Transverse colon (tissue), 4 donors: Measurements from ENCODE around the gene MYD88. TPM values are rescaled to one million over a fixed set of nuclear protein-coding genes. Genes with fewer than 3 reads are reported as not detected.

Source experiments
- DNase-seq: peaks from one replicate; pipeline ENCODE4 v3.0.0-alpha.2; 2019
- H3K27ac ChIP-seq, 4 donors: fragments of 200-600 bp; sonication (generic); 2 replicates each; pipeline ENCODE4 v1.5.1; 2016 to 2018; ENCODE audit warnings: inconsistent platforms in 4 of 4
- H3K27me3 ChIP-seq: fragments of 200-600 bp; sonication (generic); 2 replicates; pipeline ENCODE4 v1.5.1; 2017; ENCODE audit warnings: inconsistent platforms
- H3K36me3 ChIP-seq, 4 donors: fragments of 200-600 bp; sonication (generic); 2 replicates each; pipeline ENCODE4 v1.5.1; 2017 to 2019; ENCODE audit warnings: inconsistent platforms in 4 of 4
- H3K4me1 ChIP-seq, 4 donors: fragments of 200-600 bp; sonication (generic); 2 replicates each; pipeline ENCODE4 v1.5.1; 2017 to 2020; ENCODE audit warnings: inconsistent platforms in 4 of 4
- H3K4me3 ChIP-seq, 4 donors: fragments of 200-600 bp; sonication (generic); 1 replicate in 1 of 4; 2 replicates in 3 of 4; pipeline versions ENCODE4 v1.5.1 to v1.6.1; 2017 to 2019; ENCODE audit warnings: inconsistent platforms in 4 of 4
- H3K9me3 ChIP-seq, 2 donors: fragments of 200-600 bp; sonication (generic); 2 replicates each; pipeline ENCODE4 v1.5.1; 2017 to 2019; ENCODE audit warnings: inconsistent platforms in 2 of 2
- EP300 ChIP-seq: sonication (generic); formaldehyde crosslinking; IDR thresholded peaks from one replicate; pipeline ENCODE4 v1.6.1; 2017; ENCODE audit warnings: antibody characterized with exemption, low read depth
- POLR2A ChIP-seq: fragments of 450-650 bp; IDR thresholded peaks from one replicate; pipeline ENCODE4 v1.6.1; 2016; ENCODE audit warnings: antibody characterized with exemption, mild to moderate bottlenecking, moderate library complexity
- POLR2AphosphoS5 ChIP-seq, 3 donors: sonication (generic); formaldehyde crosslinking; IDR thresholded peaks; one replicate each; pipeline ENCODE4 v1.6.1; 2016; ENCODE audit warnings: antibody characterized with exemption in 3 of 3
- WGBS, 2 donors: methylation state at CpG; one replicate each; pipeline ENCODE4 v1.1.5; 2018; ENCODE audit warnings: low coverage in 1 of 2; 5-methylcytosine and 5-hydroxymethylcytosine counted together
- in situ Hi-C, 4 donors: fragments of 200-750 bp; cut with MboI; loops; one replicate each; pipeline versions ENCODE4 v1.15.0 to v1.15.1; 2017; ENCODE audit warnings: low sequenced_read_pairs in 3 of 4, low pct_ligation_motif_present in 1 of 4, low pct_unique_long_range_greater_than_20kb in 1 of 4
- intact Hi-C: fragments of 100-400 bp; cut with DNase I; formaldehyde crosslinking; loops from one replicate; pipeline ENCODE4 v1.15.1; 2023; ENCODE audit warnings: low total_unique reads
- total RNA-seq, 4 donors: library from RNA; depleted of rRNA; stranded (reverse); fragments of >200 nt; gene quantifications; one replicate each; pipeline ENCODE4 v1.1.0, GENCODE V29; 2016
- TF ChIP-seq, protein P1 (sequence below), 5 experiments: fragments of 200-600 bp in 3 of 5; fragments of 450-650 bp in 2 of 5; sonication (generic) in 3 of 5; IDR thresholded peaks; 1 replicate in 2 of 5; 2 replicates in 3 of 5; pipeline ENCODE4 v1.5.1; 2016 to 2017; ENCODE audit warnings: antibody characterized with exemption in 5 of 5, inconsistent platforms in 3 of 5, mild to moderate bottlenecking in 2 of 5, moderate library complexity in 1 of 5

MYD88 gene
- total RNA-seq = 10 to 100 TPM; 49.0 to 82.2 (median 76.5) TPM

DNA sequence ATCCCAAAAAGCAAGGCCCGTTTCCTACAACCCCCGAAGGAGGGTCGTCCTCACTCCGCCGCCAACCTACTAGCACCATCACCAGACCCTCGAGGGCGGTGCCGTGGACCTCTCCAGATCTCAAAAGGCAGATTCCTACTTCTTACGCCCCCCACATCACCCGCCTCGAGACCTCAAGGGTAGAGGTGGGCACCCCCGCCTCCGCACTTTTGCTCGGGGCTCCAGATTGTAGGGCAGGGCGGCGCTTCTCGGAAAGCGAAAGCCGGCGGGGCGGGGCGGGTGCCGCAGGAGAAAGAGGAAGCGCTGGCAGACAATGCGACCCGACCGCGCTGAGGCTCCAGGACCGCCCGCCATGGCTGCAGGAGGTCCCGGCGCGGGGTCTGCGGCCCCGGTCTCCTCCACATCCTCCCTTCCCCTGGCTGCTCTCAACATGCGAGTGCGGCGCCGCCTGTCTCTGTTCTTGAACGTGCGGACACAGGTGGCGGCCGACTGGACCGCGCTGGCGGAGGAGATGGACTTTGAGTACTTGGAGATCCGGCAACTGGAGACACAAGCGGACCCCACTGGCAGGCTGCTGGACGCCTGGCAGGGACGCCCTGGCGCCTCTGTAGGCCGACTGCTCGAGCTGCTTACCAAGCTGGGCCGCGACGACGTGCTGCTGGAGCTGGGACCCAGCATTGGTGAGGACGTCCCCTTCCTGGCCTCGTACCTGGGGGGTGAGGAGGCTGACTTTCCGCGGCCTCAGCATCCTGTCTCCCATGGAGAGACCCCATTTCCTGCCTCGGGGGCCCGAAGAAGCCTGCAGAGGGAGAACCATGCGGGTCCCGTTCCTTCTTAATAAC, at the start of gene MYD88:
Gene MYD88, plus strand, starts transcription at position 313 of the 842 bp plus-strand sequence. Its CDS starts 40 bp downstream, at position 353.
- TF ChIP-seq, protein P1, sequence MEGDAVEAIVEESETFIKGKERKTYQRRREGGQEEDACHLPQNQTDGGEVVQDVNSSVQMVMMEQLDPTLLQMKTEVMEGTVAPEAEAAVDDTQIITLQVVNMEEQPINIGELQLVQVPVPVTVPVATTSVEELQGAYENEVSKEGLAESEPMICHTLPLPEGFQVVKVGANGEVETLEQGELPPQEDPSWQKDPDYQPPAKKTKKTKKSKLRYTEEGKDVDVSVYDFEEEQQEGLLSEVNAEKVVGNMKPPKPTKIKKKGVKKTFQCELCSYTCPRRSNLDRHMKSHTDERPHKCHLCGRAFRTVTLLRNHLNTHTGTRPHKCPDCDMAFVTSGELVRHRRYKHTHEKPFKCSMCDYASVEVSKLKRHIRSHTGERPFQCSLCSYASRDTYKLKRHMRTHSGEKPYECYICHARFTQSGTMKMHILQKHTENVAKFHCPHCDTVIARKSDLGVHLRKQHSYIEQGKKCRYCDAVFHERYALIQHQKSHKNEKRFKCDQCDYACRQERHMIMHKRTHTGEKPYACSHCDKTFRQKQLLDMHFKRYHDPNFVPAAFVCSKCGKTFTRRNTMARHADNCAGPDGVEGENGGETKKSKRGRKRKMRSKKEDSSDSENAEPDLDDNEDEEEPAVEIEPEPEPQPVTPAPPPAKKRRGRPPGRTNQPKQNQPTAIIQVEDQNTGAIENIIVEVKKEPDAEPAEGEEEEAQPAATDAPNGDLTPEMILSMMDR (IDR thresholded peaks at IDR 0.05) = no peak
- TF ChIP-seq POLR2A = peak; percentile 91
- TF ChIP-seq POLR2AphosphoS5 (IDR thresholded peaks at IDR 0.05) = peak; percentile 79 to 88 (median 86)
- no peak for TF ChIP-seq EP300
- H3K4me3 ChIP-seq = peak within 1 kb of the TSS; percentile 58 to 97 (median 72)
- DNase-seq = peak; percentile 92
- in situ Hi-C loops (loop anchor here in 2 of 4 donors (25.0 kb wide), 2 partner anchors 324 to 349 kb away; partner anchors contain the start of genes ACVR2B (in 1 of the 2) and EXOG (in 1 of the 2)), intact Hi-C loops (no loop called here)
- H3K9me3 ChIP-seq = no peaks in the 10 kb centered on the region
- peak within 1 kb of the TSS; percentile 91 to 97 (median 95) for H3K27ac ChIP-seq
- no peaks in the 10 kb centered on the region for H3K27me3 ChIP-seq
- peaks cover 0 to 9% (median 3%) of the 10 kb centered on the region in 4 donors for H3K36me3 ChIP-seq
- H3K4me1 ChIP-seq = peaks cover 33 to 49% (median 44%) of the 10 kb centered on the region in 4 donors
- WGBS, 2 donors = 0 to 1% methylated on average over 5 to 61 of the region's 65 CpGs

- H3K36me3 ChIP-seq = no peaks in the 10 kb centered on the region
- intact Hi-C loops = no loop called here
- no peaks in the 10 kb centered on the region for H3K4me1 ChIP-seq
- no peak overlapping the region for H3K27ac ChIP-seq
- TF ChIP-seq POLR2AphosphoS5 (IDR thresholded peaks at IDR 0.05) (no peak), POLR2A (no peak), EP300 (no peak)
- TF ChIP-seq, protein P1 (IDR thresholded peaks at IDR 0.05) = no peak
- WGBS, 2 donors = 75% methylated on average over 2 of the region's 2 CpGs; no CpG with 5 or more reads in 1 of the 2 donors
- no peak for DNase-seq
- no peak overlapping the region for H3K4me3 ChIP-seq
- no peaks in the 10 kb centered on the region for H3K27me3 ChIP-seq
- in situ Hi-C loops = no loop called here
- no peaks in the 10 kb centered on the region for H3K9me3 ChIP-seq
Measured at GRCh38 chr3:38089163-38089562, 49.3 kb upstream of the MYD88 start.

DNA sequence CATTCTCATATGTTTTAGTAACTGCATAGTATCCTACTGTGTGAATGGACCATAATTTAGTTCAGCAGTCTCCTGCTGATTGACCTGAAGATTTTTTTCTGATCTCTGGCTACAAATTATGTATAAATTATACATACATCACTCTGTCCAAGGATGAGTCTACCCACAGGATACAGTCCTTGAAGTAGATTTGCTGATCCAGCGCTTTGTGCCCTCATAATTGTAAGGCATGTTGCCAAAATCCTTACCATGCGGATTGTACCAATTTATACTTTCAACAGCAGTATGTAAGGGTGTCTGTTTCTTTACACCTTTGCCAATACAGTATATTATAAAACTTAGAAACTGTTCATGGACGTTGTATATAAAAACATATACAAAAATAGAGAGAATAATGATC, 48.0 kb upstream of the MYD88 start:
- Histone ChIP-seq H3K27ac (no peak overlapping the region), H3K9me3 (no peaks in the 10 kb centered on the region), H3K4me3 (no peak overlapping the region), H3K36me3 (no peaks in the 10 kb centered on the region), H3K4me1 (no peaks in the 10 kb centered on the region), H3K27me3 (no peaks in the 10 kb centered on the region)
- intact Hi-C loops (no loop called here), in situ Hi-C loops (no loop called here)
- no peak for DNase-seq
- WGBS, 2 donors = 72 to 73% methylated on average over 3 of the region's 3 CpGs
- TF ChIP-seq, protein P1 (IDR thresholded peaks at IDR 0.05) = no peak
- TF ChIP-seq EP300 = no peak
- TF ChIP-seq POLR2AphosphoS5 (IDR thresholded peaks at IDR 0.05) = no peak
- no peak for TF ChIP-seq POLR2A

DNA sequence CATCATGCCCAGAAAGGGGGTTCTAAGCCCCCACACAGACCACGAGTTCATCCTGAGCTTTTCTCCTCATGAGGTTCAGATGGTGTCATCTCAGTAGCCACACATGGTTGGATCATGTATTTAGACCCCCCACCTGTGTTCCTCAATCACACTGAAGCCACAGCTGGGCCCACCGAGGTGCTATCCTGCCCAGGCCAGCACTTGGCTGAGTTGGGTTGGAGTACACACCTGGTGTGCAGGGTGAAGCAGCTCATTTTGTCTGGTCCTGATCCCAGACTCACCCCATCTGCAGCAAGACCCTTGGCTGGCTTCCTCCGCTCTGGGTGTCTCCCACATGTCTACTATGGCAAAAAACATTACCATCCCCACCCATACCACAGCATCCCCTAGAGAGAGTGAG, 43.5 kb upstream of the MYD88 start:
- Histone ChIP-seq H3K27me3 (no peaks in the 10 kb centered on the region), H3K27ac (no peak overlapping the region), H3K36me3 (no peaks in the 10 kb centered on the region), H3K4me3 (no peak overlapping the region), H3K9me3 (no peaks in the 10 kb centered on the region), H3K4me1 (no peaks in the 10 kb centered on the region)
- in situ Hi-C loops = no loop called here
- DNase-seq = no peak
- intact Hi-C loops = no loop called here
- TF ChIP-seq POLR2A (no peak), POLR2AphosphoS5 (IDR thresholded peaks at IDR 0.05) (no peak), EP300 (no peak)
- TF ChIP-seq, protein P1 (IDR thresholded peaks at IDR 0.05) = no peak
- WGBS, 2 donors = 75% methylated on average over 3 of the region's 3 CpGs; no CpG with 5 or more reads in 1 of the 2 donors
